Amniotic stem cell (primary cell): Measurements from ENCODE around the gene ANK3.

Source experiments
- DNase-seq: peaks from one replicate; lab custom pipeline; 2025; lab: John Stamatoyannopoulos, UW

The ANK3 gene

DNA sequence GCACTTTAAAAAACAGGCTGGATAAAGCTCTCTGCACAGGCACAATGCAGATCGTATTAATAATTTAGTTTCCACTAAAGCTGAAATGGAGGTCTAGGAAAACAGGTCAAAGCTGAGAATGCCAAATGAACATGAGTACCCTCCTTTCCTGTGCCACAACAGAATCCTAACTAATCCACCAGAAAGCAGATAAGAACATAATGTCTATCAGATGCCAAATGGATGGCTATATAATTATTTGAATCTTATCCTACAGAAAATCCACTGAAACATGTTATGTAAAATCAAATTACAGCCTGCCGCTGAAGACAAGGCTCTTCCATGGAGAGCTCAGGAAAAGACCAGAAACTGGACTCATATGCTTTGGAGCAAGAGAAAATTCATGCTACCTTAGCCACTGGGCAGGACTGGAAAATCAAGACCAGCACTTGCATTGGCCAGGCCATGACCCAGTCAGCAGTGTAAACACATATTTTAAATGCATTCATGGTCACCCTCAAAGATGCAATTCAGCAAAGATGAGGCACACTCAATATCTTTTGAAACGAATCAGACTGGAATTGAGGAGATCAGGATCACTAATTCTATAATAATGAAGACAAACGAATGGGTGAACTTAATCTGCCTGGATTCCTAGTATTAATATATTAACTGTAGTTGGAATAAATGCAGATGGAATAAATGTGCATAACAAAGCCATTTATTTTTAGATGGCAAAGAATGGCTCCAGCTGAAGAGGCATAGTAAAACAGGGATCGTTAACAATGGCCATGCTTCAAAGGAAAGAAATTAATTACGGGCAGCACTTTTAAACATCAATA lies 13.2 kb downstream of the ANK3 start:
- DNase-seq = no peak

DNA sequence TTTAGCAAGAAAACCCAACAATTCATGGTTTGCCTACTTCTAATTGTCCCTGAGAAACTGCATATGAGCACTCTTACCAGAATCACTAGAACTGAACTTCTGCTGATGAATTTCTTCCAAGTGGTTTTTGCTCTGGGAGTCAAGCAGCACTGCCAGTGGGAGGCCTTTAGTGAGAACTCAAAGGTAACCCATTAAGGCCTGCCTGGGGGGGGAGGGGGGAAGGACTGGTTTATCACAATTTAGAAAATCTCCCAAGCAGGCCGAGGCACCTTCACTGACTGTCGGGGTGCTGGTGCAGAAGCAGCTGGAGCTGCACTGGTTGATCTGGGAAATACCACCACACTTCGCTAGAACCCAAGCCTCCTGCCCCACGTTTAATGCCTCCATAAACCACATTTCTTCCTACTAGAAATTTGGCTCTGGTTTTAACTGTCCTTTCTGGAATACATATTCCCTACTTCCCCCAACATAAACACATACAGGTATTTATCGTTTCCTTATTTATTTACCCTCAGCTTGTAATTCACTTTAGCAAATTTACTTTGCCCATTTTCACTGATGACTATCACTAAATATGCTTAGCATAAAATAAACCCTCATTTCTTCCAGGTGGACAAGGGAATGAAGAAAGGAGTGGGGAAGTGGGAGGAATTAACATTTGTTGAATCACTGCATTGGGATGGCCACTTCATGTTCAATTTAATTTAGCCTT lies 14.2 kb downstream of the ANK3 start:
- DNase-seq = no peak

DNA sequence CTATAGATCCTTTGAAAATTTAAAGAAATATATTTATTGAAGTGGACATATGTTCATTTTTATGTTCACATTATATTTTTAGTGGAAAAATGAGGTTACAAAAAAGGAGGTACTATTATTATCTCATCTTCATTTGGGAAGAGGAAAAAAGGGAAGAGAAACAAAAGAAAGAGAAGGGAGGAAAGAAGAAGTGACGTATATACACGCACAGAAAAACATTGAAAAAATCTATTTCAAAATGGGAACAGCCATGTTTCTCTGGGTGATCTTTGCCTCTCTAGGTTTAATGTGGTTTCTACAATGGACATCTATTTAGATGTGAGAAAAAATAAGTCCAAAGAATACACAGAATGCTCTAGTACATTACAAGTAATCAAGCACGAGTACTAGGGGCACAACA lies 14.8 kb downstream of the ANK3 start:
- no peak for DNase-seq

DNA sequence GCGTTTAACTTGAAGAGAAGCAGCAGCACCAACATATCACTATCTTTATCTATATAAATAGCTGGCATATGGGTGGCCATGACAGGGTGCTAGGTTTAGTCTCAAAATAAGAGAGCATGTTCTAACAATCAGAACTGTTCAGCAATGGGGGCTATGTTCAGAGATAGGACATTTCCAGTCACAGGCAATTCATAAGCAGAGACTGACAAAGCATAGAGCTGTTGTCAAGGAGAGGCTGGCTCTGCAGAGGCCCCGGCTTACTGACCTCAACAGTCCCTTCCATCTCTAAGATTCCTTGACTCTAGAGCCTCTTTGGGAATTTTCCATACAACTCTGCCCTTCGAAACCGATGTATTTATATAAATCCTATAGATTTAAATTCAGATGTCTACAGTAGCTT lies 17.2 kb downstream of the ANK3 start:
- DNase-seq = no peak

DNA sequence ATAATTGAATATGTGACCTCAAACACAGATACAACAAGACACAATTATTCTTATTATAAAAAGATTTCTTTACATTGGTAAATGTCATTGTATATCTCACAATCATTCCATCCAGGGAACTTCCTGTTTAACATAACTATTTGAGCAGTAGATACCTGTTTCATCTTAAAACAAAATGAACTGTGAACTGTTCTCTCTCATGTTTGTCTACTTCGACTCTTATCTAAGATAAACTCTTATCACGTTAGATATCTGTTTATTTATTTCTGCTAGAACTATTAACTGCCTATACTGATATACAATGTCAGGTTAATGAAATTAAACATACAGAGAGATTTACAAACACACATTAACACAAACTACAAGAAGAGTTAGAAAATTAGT lies 20.1 kb downstream of the ANK3 start:
- no peak for DNase-seq

DNA sequence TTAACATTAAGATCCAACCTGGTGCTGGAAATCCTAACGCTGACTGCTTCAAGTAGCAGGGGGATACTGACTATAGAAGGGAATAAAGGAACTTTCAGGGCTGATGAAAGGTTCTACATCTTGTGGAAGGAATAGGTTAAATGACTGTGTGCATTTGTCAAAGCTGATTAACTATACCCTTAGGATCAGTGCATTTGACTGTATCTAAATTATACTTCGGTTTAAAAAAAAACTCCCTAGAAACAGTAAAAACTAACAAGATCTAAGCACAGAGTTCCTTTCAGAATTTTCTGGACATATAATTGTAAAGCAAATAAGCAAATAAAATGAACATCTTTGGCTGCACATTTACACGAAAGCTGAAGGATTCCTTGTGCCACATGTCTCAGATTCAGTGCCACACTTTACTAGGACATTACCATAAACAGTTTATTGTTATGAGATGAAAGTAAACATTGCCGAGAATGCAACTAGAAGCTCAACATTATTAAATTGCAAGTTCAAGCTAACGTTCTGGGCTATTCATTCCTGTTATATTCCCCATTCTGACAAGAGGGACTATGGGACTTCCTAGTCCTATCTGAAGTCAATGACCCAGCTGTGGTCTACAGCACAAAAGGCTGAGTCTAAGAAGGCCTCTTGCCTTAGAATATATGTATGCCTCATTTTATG lies 20.7 kb downstream of the ANK3 start:
- no peak for DNase-seq

DNA sequence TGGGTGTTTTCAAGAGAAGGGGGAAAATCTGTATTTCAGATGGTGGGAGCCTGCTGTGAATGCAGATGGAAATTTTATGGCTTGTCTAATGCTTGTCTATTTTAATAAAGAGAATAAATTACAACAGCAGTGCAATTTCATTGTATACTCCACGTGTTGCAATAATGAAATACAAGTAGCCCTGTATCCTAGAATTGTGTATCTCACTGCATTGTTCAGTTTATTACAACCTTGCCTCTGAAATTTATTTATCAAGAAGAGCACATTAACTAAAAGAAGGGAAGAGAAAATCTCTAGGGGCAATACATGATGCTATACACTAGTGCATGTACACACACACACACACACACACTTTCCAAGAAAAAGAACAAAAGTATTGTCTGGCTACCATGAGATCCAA lies 21.8 kb downstream of the ANK3 start:
- DNase-seq = no peak

DNA sequence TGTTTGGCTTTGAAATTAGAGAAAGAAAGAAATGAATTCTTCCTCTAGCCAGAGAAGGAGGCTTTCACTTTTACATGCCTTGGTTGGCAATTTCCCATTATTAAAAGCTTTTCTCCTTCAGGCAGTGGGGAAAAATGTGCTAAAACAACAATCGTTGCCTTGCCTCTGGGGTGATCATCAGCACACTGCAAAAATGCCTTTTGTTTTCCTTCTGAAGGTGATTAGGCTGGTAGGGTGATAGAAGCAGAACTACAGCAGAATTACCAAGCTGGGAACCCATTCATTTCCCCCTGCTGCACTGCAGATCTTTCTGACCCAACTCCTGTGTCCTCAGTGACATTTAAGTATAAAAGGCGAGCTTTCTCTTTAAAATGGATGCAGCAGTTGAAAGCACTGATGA lies 22.2 kb downstream of the ANK3 start:
- no peak for DNase-seq

DNA sequence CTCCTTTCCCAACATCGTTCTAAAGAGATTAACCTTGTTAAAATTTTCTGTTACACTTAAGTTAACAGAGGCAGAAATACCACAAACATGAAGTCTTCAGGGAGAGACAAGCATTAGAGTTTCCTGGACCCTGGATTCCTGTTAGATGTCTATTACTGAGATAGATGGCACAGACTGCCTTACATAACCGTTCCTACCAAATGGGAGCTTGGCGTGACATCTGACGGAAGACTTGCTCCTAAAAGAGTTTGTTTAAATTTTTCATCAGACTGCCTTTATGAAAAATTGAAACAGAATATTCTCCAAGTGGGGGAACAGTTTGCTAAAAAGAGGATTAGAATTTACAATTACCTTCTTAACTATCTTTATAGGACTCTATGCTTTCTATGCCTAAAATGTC lies 22.7 kb downstream of the ANK3 start:
- no peak for DNase-seq

DNA sequence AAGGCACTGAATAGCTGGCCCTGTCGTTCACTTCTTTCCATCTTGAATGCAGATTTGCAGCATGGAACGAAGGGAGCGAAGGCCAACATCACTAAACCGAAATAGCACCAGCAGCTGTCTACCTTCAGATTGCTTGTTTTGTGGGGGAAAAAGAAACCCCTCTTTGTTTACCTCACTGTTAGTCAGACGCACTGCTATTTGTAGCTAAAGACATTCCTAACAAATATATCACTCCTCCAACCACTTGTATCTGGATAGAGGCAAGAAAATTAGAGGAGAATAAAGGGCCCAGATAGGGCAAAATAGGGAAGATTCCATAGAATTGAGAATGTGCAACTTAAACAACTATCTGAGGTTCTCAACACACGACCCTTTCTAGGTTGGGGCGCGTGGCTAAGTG lies 26.5 kb downstream of the ANK3 start:
- DNase-seq = no peak

DNA sequence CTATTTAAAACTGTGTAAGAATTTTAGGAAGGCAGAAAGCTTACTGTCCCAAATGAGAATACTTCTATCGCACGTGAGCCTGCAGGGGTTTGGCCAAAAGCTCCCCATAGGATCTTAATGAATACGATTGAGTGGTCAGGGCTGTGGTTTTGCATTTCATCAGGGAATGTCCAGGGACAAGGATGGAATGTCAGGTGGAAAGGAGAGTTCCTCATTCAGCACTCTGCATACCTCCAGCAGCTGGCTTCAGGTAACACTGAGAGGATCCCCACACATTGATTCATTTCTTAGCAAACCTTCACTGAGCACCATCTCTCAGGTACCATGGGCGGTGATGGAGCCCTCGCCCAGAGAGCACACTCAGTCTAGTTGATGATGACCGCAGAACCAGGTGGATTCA lies 27.2 kb downstream of the ANK3 start:
- DNase-seq = no peak

DNA sequence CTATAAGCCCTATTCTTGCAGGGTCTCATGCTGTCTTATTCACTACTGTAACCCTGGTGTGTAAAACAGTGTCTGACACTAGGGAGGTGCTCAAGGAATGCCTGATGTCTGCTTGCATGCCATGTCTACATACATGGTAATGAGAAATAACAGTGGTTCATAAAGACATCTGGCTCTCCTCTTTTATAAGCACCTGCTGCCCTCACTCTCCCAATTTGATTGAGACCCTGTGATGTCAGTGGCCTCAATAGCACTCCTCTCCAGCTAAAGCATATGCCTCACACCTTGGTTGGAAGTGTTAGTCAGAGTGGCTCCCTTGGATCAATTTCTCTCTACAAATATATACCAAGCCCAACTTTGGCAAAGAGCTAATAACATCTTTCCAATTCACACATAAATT lies 30.6 kb downstream of the ANK3 start:
- DNase-seq = no peak

DNA sequence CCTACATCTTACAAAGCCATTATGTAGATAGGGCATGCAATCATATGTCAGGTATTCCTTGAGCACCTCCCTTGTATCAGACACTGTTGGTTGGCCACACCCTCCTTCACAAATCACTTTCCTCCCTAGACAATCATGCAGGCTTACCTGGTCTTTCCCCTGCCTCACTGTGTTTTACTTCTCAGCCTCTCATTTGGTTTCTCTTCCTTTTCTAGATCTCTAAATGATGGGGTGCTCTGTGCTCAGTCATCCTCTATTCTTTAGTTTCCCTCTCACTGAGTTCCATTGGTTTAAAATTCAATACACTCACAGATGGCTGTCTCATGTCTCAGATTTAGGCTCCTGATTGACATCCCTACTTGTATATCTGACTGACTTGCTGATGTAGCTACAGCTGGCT lies 31.4 kb downstream of the ANK3 start:
- DNase-seq = no peak

DNA sequence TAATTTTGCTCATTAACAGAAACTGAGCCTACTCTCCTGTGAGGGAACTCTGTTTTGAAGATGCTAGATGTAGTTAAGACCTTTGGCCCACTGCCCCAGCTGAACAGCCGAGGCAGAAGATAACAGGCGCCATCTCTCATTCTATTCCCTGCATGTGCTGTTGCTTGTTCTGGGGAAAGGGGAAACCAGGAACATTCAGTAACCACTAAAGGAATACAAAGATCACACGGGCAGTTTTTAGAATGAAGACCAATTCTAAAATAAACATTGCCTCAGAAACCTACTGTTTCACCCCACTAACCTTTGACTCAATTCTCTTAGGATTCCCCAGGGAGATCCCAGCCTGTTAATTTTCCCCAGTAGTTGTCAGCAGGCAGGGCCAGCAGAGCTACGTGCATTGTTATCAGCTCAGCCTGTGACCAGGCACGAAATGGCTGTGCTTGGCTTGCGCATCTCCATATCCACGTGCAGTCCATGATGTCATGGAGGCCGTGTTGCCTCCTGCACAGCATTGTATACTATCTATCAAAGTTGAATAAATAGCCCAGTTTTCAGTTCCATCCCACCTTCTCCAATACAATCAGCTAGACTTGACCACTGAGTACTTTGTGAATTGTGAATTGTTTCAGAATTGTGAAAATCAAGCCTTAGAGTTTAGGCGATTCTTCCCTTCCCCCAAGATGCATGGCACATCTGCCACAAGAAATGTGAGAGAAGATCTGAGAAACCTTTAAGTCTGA lies 36.0 kb downstream of the ANK3 start:
- no peak for DNase-seq

DNA sequence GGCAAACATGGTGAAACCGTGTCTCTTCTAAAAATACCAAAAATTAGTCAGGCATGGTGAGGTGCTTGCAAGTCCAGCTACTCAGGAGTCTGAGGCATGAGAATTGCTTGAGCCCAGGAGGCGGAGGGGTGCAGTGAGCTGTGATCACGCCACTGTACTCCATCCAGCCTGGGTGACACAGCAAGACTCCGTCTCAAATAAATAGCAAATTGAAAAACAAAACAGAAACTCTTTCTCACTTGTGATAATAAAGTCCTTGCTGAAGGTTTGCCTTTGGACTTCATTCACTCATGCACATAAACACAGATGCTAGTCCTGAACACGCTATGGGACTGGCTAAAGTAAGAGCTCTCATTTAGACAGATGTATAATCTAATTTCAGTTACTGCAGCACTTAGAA lies 37.6 kb downstream of the ANK3 start:
- no peak for DNase-seq

DNA sequence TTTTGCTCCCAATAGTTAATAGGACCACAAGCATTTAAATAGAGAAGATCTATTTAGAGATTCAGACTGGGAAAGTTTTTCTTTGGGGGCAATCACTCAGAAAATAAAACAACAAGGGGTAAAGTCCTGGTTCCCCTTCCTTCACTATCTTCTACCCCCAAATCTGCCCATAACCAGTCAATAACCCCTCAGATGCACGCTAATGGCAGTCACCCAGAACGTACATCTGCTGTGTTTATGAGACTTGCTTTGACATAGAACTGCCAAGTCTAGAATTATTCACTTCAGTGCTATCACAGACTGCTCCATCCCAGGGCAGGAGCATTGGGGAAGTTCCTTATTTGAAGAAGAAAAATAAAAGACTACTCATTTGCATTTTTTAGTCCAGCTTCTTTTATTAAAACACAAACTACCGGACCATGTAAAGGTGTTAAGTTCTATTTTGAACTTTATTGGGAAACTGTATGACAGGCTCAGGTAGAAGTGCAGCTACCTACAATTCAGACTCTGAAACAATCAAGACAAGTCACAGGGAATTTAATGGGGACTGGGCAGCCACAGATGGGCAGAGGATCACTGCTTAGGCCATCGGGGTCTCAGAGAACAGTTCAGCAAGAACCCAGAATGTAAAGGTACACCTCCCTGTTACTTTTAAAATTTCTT lies 38.4 kb downstream of the ANK3 start:
- no peak for DNase-seq

DNA sequence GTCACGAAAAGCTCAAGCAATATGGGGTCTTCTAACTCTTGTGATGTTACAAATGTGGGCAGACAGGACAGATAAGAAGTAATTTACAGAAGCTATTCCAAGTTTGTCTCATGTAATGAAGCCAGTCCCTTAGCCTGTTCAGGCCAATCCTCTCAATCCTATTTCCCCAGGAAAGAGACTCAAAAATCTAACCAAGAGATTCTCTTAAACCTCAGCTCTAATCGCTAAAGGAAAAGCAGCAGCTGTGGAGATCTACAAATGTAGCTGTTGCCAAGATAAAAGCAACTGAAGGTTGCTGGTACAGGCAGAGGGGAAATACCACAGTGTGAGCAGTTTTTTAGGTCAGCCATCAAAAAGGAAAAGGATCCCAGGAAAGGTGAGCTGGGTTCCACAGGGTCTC lies 39.3 kb downstream of the ANK3 start:
- no peak for DNase-seq

DNA sequence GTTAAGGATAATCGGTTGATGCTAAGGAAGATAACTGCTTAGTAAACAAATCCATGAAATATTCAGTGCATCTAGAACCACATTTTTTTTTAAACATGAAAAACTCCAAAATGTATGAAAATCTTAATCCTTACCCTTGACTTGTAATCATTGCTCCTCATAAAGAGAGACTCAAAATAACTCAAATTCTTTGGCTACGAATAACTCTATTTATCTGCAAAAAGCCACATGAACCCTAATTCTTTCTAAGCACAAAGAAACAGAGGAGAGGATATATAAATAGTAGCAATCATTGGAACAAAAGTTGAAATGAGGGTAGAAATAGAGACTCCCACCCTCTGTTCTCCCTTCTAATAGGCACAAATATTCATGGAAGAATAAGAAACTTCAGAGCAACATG lies 40.2 kb downstream of the ANK3 start:
- no peak for DNase-seq

DNA sequence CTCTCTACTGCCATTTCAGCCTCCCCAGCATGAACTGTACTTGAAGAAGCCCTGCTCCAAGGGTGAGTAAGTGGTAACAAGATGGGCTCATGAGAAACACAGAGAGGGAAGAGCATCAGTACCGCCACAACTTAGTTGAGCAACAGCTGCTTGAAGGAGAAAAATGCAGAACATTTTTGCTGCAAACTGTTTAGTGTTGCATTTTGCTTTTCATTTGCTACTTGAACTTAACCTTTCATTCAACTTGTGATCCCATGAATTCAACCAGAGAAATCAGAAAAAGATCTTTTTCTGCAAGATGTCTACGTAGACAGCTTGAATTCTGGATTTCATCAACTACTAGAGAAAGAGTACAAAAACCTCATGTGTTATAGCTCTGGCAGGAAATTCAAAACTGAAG lies 40.7 kb downstream of the ANK3 start:
- DNase-seq = no peak

DNA sequence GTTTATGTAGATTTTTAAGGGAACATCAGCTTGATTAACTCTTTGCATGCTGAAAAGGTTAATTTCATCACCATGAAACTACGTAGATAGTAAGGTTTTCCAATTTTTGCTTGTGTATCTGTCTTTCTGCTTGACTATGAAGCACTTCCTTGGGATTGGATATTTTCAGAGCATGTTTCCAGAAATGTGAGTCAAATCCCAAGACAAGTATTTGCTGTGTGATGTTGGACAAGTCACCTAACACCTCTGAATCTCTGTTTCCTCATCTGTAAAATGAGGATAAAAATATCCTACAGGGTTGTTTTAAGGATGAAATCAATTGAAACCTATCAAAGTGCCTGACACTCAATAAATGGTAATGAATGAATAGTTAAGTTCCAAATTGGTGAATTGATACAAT lies 42.4 kb downstream of the ANK3 start:
- no peak for DNase-seq

DNA sequence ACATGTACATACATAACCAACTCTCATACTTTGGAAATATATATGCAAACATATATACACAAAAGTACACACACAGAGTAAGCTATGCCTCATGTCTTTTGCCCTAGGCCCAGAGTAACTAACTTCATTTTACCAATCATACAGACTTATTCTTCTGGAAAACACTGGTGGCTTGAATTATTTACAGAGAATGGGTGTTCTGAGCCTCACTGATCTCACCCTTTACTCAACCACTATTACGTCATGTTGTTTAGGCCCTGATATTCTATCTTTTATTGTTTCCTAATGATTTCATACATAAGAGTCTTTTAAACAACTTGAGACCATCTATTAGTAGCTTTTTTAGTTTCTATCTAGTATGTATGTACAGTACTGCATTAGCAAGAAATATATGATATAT lies 43.0 kb downstream of the ANK3 start:
- DNase-seq = no peak

DNA sequence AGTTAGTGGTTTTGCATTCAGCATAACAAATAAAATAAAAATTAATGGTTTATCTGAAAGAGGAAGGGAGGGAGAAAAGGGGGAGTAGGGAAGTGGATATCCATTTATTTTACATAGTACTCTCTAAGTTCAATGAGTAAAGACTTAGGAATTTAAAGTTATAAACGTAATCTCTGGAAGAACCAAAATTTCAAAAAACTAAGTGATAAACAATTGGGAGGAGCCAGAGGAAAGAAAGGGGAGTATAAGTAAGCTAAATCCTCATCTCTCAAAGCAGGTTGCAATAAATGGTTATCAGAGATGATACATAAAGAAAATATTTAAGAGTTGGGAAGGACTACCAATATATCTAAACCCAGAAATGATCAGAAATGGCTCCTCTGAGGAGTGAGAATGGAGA lies 46.4 kb downstream of the ANK3 start:
- no peak for DNase-seq
